ENCODE data around the gene TBK1.

Gene TBK1

GRCh38 chr12:64496839-64497400 lies 45.0 kb downstream of the TBK1 start:
- H3K27ac ChIP-seq, result no peak overlapping the region
- no peak overlapping the region for H3K4me3 ChIP-seq
- no peak for DNase-seq (ENCODE audit: low spot score)
- no peak for TF ChIP-seq CTCF (IDR thresholded peaks at IDR 0.05)

- H3K4me3 ChIP-seq, result no peak overlapping the region
- H3K27ac ChIP-seq, result no peak overlapping the region
- no peak for DNase-seq (ENCODE audit: low spot score)
- TF ChIP-seq CTCF (IDR thresholded peaks at IDR 0.05), result no peak
Measured at GRCh38 chr12:64497484-64497883, 45.6 kb downstream of the TBK1 start.

GRCh38 chr12:64497903-64498302 lies 46.0 kb downstream of the TBK1 start:
- no peak for DNase-seq (ENCODE audit: low spot score)
- TF ChIP-seq CTCF (IDR thresholded peaks at IDR 0.05), result no peak
- Histone ChIP-seq H3K4me3 (no peak overlapping the region), H3K27ac (no peak overlapping the region)

- no peak for TF ChIP-seq CTCF (IDR thresholded peaks at IDR 0.05)
- DNase-seq (ENCODE audit: low spot score), result no peak
- Histone ChIP-seq H3K27ac (no peak overlapping the region), H3K4me3 (no peak overlapping the region)
Measured at GRCh38 chr12:64500394-64500793, 48.5 kb downstream of the TBK1 start.

GRCh38 chr12:64501486-64501885 lies 49.6 kb downstream of the TBK1 start:
- DNase-seq (ENCODE audit: low spot score), result no peak
- Histone ChIP-seq H3K27ac (no peak overlapping the region), H3K4me3 (no peak overlapping the region)
- TF ChIP-seq CTCF (IDR thresholded peaks at IDR 0.05), result no peak

- no peak overlapping the region for H3K27ac ChIP-seq
- DNase-seq (ENCODE audit: low spot score), result no peak
- TF ChIP-seq CTCF (IDR thresholded peaks at IDR 0.05), result no peak
- H3K4me3 ChIP-seq, result no peak overlapping the region
Measured at GRCh38 chr12:64506955-64507354, 55.0 kb downstream of the TBK1 start.

- DNase-seq (ENCODE audit: low spot score), result no peak
- TF ChIP-seq CTCF (IDR thresholded peaks at IDR 0.05), result no peak
- Histone ChIP-seq H3K4me3 (no peak overlapping the region), H3K27ac (no peak overlapping the region)
Measured at GRCh38 chr12:64510667-64511066, 58.7 kb downstream of the TBK1 start.
